HG03060 (cell line): ENCODE measurements around the gene NDUFV3.
A peak's percentile ranks its signal among the peaks of the same experiment; 100 is the strongest.
"Not testable (repeated sequence)": the region's sequence is repeated elsewhere in the genome, so short reads cannot be mapped to it uniquely, and the experiment has no call there.

Source experiments
- ATAC-seq: cut with Tn5 transposase; IDR thresholded peaks from one replicate; pipeline ENCODE4 v1.9.1; 2021; ENCODE audit warnings: low read depth, moderate number of reproducible peaks; ENCODE audit not compliant: unreplicated experiment

The NDUFV3 gene

GRCh38 chr21:42933137-42933970 is 40.2 kb downstream of the NDUFV3 start:
- ATAC-seq = not testable (repeated sequence)

DNA sequence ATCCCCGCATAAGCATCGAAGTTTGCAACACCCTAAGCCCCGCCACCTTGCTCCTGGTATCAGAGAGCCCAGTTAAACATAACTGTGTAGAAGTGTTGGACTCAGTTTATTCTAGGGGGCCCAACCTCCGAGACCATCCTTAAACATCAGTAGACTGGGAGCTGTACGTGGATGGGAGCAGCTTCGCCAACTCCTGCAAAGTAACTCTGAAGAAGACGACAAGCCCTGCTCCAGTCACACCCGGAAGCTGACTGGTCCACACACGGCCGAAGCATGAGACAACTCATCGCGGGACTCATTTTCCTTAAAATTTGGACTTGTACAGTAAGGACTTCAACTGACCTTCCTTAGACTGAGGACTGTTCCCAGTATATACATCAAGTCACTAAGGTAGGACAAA is 40.9 kb downstream of the NDUFV3 start:
- not testable (repeated sequence) for ATAC-seq

DNA sequence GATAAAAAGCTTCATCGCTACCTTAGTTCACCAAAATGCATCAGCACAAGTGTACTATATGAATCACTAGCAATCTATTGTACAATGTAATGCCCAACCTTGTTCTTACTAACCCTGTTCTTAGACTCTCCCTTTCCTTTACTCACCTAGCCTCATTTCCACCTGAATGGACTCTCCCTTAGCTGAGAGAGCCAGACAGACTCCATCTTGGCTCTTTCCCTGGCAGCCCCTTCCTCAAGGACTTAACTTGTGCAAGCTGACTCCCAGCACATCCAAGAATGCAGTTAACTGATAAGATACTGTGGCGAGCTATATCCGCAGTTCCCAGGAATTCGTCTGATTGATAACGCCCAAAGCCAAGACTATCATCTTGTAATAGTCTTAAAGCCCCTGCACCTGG is 43.3 kb downstream of the NDUFV3 start:
- ATAC-seq = not testable (repeated sequence)

GRCh38 chr21:42937034-42937940 is 44.2 kb downstream of the NDUFV3 start:
- not testable (repeated sequence) for ATAC-seq

DNA sequence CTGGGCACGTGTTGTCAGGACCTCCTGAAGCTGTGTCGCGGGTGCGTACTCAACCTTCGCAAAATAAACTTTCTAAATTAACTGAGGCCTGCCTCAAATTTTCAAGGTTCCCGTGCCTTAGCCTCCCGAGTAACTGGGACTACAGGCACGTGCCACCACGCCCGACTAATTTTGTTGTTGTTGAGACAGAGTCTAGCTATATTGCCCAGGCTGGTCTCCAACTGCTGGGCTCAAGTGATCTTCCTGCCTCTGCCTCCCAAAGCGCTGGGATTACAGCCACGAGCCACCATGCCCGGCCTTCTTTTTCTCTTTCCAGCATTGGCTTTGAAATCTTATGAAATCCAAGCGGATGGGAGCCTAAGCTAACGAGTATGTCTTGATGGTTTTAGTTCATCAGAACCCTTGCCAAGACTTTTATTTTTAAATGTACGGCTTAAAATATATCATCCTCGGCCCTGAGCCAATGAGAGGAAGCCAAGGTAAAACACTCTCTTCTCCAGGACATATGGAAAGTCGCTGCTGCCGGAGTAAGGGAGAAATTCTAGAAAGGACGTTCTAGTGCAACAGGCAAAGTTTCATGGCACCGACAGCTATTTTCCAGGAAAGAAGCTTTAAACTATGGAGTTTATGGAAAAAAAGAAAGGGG is 45.0 kb downstream of the NDUFV3 start:
- ATAC-seq = no peak

GRCh38 chr21:42938606-42938995 is 45.5 kb downstream of the NDUFV3 start:
- ATAC-seq = not testable (repeated sequence)

GRCh38 chr21:42939582-42940413 is 46.7 kb downstream of the NDUFV3 start:
- no peak for ATAC-seq

DNA sequence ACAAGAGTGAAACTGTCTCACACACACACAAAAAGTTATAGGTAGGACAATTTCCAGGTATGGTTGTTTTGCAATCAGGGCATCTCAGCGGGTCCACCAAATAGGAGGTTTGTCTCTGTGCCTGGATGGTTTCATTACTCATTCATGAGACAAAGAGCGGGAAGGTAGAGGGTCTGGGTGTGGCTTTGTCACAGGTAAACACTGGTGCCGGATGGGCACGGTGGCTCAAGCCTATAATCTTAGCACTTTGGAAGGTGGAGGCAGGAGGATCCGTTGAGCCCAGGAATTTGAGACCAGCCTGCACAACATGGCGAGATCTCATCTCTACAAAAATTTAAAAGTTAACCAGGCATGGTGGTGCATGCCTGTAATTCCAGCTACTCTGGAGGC is 48.6 kb downstream of the NDUFV3 start:
- no peak for ATAC-seq

DNA sequence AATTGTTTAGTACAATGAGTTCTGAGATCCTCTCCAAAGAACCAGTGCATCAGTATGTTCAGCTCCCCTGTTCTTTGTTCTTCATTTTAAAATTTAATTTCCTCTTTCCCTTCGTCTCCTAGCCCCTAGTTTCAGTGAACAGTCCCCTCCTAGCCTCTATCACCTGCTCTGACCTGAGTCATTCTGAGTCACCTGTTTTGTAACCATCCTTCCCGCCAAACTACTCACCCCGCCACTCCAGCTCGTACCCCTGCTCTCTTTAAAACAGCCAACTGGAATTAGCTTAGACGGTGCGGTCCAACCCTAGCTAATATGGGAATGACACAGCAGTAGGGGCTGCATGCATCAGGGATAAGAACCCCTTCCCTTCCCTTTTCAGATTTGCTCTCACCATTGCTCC is 49.1 kb downstream of the NDUFV3 start:
- ATAC-seq = no peak

- not testable (repeated sequence) for ATAC-seq
These were observed 56.1 kb downstream of the NDUFV3 start for GRCh38 chr21:42949094-42949755.

- ATAC-seq = not testable (repeated sequence)
These were observed 58.1 kb downstream of the NDUFV3 start for GRCh38 chr21:42951193-42951592.

DNA sequence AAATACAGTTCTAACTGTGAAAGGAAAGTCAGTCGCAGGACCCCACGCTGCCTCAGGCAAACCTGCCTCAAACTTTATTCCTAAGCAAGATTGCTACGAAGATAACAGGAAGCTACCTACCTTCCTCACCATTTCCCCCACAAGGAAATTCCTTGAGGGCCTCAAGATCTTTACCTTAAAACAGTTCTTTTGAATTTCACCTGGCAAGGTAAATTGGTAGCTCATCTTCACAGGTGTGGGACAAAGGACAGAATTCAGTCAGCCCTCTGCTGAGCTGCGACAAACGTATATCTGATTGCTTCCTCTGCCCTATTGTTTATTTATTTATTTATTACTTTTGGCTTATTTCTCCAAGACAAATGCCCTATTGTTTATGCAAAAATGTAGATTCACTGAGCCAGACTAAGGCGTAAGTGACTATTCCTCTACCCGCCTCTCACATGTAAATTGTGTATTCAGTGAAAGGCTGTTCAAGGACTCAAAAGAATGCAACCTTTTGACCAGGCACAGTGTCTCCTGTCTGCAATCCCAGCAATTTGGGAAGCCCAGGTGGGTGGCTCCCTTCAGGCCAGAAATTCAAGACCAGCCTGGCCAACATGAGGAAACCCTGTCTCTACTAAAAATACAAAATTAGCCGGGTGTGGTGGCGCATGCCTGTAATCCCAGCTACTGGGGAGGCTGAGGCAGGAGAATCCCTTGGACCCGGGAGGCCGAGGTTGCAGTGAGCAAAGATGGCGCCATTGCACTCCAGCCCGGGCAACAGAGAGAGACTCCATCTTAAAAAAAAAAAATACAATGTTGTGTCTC is 63.9 kb downstream of the NDUFV3 start:
- peak; percentile 52 for ATAC-seq

GRCh38 chr21:42958122-42958521 is 65.0 kb downstream of the NDUFV3 start:
- ATAC-seq = not testable (repeated sequence)

DNA sequence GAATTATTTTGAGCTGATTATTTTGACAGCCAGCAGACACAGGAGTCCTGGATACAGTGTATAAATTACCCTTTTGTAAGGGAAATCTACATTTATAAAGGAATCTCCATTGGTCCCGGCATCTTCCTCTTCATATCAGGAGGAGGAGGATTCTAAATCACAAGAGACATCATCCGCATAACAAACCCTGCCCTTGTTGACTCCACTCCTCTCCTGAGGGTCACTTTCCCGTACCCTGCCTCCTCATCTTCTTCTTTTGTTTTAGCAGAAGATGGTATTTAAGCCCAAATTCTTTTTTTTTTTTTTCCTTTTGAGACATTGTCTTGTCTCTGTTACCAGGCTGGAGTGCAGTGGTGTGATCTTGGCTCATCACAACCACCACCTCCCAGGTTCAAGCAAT is 66.6 kb downstream of the NDUFV3 start:
- ATAC-seq = no peak

GRCh38 chr21:42962380-42963007 is 69.4 kb downstream of the NDUFV3 start:
- no peak for ATAC-seq
